Measurements from ENCODE around the gene GBA3.
A peak's percentile ranks its signal among the peaks of the same experiment; 100 is the strongest.

GBA3 gene

DNA sequence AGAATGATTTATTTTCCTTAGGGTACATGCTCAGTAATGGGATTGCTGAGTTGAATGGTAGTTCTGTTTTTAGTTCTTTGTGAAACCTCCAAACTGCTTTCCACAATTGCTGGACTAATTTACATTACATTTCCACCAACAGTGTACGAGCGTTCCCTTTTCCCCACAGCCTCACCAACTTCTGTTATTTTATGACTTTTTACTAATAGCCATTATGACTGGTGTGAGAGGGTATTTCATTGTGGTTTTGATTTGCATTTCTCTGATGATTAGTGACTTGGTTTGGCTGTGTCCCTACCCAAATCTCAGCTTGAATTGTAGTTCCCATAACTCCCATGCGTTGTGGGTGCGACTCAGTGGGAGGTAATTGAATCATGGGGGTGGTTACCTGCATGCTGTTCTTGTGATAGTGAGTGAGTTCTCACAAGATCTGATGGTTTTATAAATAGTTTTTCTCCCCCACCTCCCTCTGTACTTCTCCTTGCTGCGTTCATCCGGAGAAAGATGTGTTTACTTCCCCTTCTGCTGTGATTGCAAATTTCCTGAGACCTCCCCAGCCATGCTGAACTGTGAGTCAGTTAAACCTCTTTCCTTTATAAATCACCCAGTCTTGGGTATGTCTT is 95.1 kb downstream of the GBA3 start:
- DNase-seq: no peak

DNA sequence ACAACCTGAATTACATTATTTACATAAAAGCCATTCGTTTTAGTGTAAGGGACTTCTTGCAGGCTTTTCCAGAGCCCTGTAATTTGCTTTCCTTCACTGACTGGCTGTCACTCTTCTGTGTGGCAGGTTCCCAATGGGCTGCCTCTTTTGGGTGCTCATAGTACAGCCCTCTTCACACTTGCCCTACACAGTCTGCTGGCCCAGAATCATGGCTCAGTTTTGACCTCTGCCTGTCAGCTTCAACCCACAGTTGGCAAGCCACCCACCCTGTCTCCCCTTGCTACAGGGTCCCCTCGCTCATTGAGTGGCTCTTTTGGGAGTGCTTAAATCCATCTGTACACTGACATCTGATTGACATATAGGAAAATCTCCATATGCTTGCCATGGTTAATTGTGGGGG is 97.9 kb downstream of the GBA3 start:
- no peak for DNase-seq

DNA sequence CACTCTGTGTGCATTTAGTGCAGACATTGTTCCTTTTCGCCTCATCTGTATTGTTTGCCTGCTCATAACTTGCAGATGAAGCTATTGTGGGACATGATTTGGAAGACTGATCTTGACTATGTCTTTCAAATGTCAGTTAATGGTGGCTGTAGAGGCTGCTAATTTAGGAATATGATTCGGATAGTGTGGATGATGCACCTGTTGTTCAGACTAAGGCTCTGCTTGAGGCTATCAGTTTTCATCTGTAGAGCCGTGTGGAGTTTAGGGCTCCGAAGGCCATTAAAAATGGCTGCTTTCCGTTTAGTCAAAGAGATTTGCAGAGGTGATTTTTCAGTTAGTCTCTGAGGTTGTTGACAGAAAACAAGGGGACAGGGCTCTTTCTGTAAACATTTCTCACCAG is 102.0 kb downstream of the GBA3 start:
- DNase-seq: no peak

DNA sequence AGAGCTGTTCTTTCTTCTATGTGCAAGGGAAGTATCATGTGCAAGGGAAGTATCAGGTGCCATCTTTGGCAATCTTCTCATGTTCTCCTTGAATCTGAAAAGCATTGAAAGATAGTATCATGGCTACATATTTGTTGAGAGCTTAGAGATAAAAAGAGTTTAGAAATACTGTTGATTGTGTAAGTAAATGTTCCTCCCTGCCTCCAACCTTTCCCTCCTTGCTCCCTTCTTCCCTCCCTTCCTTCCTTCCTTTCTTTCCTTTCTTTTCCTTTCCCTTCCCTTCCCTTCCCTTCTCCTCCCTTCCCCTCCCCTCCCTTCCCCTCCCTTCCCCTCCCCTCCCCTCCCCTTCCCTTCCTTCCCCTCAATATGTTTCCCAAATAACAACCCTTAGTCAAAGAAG is 108.7 kb downstream of the GBA3 start:
- DNase-seq: no peak

DNA sequence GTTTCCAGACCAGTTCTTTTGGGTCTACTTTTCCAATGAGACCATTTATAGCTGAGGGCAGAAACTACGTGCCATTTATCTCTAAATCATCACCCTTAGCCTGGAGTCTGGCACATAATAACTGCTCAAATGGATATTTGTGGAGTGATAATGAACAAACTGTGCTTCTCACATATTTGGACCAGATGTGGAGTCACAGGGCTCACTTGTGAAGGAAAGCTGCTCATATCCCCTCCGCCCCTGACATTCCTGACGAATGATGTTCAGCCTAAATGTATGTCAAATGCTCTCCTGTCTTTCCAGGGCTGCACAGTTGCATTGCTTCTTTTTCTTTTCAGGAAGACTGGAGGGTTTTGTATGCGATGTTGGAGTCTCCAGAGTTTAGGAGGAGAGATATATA is 110.1 kb downstream of the GBA3 start:
- DNase-seq: peak; percentile 35

DNA sequence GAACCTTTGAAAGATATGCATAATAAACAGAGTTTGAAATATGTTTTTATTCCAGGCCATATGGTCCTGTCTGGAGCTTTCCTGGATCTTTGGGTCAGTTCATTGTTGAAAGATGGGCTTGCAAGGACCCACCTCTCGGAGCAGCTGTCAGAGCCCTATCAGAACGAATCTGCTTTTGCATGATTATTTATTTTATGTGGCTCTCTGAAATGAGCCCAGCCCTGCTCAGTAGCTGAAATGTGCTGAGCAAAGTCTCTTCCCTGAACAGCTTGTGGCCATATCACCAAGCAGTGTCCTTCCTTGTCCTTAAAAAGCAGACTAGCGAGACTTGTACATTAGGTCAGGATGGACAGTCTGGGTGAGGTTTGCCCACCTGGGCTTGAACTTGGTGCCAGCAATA is 110.8 kb downstream of the GBA3 start:
- no peak for DNase-seq

DNA sequence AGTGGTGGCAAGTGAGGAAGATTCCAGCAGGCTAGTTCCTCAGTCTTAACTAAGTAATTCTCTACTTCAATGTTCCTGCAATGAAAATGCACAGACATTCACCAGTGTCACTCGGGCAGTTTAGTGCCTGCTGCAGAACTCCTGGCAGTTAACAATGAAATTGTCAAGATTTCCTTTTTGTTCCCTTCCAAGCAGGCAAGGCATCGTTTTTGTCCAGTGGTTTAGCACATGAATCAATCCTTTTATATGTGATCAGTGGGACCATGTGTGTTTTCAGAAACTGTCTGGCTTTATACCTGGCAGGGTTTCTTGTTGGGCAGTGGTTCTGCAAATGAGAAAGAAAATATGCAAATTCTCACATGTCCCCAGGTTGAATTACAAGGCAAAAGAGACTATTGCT is 122.2 kb downstream of the GBA3 start:
- DNase-seq: no peak

DNA sequence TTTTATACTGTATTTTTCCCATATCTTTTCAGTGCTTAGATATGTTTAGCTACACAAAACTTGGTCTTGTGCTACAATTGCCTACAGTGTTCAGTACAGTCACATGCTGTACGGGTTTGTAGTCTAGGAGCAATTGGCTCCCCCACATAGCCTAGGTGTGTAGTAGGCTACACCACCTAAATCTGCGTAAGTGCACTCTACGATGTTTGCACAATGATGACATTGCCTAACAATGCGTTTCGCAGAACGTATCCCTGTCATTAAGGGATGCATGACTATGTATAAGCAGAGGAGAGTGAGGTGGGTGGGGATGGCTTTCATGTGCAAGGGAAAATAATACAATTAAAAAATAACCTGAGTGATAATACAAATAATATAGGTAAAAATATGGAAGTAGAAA is 131.4 kb downstream of the GBA3 start:
- DNase-seq: no peak

DNA sequence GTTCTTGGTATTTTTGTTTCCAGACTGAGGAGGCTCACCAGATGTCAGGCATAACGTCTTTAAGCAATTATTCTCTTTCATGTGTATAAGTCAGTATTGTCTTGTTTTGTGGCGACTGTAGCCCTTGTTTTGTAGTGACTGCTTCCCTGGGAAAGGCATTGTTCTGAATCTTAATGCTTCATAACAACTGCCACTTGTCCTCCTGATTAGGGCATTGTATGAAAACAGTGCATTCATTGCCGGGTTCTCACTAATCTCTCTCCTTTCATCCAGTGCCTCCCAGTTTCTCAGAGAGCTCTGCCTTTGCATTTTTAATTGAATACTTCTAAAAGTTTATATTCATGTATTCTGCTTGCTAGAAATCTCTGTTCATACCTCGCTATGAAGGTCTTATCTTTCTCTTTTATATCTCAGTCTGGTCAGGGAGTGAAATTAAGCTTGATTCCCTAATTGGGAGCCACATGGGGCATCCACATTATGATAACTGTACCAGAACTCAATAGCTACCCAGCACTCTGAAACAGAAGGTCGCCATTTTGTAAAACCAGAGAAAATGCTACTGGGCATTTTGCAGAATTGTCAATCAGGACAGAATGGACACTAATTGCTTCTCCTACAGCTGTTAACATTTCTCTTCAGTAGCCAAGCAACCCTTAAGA is 149.8 kb downstream of the GBA3 start:
- DNase-seq: no peak

DNA sequence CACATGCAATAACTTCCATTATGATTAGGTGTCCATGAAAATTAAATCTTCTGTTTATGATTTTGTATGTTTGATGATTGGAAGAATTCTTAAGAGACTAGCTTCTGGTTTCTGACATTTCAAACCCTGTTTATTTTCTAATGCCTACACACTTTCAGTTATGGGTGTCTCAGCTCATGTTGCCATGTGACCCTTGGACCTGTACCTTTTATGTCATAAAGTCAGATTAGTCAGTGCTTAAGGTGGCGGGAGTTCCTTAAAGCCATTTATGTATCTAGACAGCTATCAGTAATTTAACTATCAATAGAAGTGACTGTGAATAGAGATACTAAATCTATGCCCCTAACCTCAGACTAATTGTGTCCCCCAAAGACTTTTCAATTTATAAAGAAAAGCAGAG is 155.6 kb downstream of the GBA3 start:
- no peak for DNase-seq

DNA sequence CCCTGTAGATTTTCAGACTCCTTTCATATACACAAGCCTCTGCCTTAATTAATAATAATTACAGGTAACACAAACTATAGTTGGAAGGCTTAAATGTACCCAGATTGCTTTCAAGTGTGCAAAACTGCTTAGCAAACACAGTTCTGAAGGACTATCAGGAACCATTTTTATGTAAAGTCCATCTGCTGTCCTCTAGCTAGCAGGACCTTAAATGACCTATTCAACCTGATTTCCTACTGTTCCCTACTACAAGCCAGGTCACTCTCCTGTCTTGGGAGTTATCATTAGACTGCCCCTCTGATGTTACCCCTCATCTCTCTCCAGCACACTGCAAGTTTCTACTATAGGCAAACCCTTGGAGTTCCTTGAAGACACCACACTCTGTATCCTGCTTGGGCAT is 157.3 kb downstream of the GBA3 start:
- no peak for DNase-seq

DNA sequence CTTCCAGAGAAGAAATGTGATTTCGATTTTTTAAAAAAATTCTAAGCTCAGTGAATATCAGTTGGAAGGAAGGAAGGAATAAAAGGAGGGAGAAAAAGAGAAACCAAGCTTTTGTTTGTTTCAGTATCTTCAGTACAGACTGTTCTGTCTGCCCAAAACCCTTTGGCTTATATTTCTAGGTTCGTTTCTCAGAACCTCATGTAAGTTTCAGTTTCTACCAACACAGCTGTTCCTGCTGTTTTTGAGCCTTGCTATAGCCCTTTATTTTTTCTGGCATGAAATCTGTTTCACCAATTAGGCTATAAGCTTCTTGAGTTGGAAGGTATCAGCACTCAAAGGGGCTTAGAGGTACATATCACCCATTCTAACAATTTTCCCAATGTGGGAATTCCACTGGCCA is 157.9 kb downstream of the GBA3 start:
- no peak for DNase-seq

DNA sequence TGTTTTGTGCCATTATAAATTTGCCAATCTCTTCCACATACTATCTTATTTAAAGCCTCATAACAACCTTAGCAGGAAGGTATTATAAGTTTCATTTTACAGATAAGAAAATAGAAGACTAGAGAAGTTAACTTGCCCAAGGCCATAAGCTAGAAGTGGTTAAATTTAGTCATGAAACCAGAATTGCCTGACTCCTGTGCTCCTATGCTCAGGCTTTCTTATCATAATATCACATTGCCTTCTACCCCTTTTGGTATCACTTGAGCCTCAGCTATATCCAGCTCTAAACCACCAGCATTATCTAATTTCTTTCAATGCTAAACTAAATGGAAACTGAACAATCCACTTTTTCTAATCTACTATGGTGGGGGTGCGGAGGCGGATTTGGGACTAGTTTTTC is 164.7 kb downstream of the GBA3 start:
- DNase-seq: no peak

DNA sequence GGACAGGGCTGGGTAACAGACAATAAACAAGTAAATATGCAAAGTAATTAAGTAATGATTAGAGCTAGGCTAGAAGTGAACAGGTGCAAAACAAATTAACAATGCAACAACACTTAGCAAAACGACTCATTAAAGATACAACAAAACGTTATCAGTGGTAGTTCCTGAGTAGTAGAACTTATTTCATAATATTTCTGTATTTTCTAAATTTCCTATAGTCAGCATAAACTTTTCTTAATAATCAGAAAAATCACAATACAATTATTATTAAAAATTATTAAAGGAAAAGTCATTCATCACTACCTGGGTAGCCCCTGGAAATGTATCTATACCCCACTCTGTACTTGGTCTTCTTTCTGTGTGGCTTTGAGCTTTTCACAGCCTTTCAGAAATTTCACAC is 166.6 kb downstream of the GBA3 start:
- no peak for DNase-seq
